HUES6 (cell line): ENCODE results near the gene RBM27.
"Not testable (repeated sequence)": the region's sequence is repeated elsewhere in the genome, so short reads cannot be mapped to it uniquely, and the experiment has no call there.

ENCODE experiments used
- H3K27ac ChIP-seq: 2 replicates; pipeline ENCODE4 v1.7.0; 2013; ENCODE audit warnings: low read depth, mild to moderate bottlenecking, low read length, inconsistent platforms
- H3K27me3 ChIP-seq: 2 replicates; pipeline ENCODE4 v1.6.1; 2013; ENCODE audit warnings: low read length; ENCODE audit not compliant: control insufficient read depth, insufficient read depth
- H3K36me3 ChIP-seq: 2 replicates; pipeline ENCODE4 v1.6.1; 2013; ENCODE audit warnings: low read length; ENCODE audit not compliant: control insufficient read depth, insufficient read depth
- H3K4me1 ChIP-seq: 2 replicates; pipeline ENCODE4 v1.6.1; 2013; ENCODE audit warnings: low read length; ENCODE audit not compliant: control insufficient read depth, insufficient read depth
- H3K4me3 ChIP-seq: 2 replicates; pipeline ENCODE4 v1.5.1; 2013; ENCODE audit warnings: low read depth, low read length
- H3K9ac ChIP-seq: one replicate; pipeline ENCODE4 v1.6.1; 2013; ENCODE audit warnings: mild to moderate bottlenecking, low read length
- H3K9me3 ChIP-seq: 2 replicates; pipeline ENCODE4 v1.6.1; 2013; ENCODE audit warnings: low read depth, low read length; ENCODE audit not compliant: control insufficient read depth, insufficient read depth

Gene RBM27

GRCh38 chr5:146203011-146203871, at the start of gene RBM27:
RBM27 (plus strand) TSS chr5:146203605; CDS start chr5:146203766, 161 bp downstream.
- H3K9ac ChIP-seq: peak within 1 kb of the TSS; percentile 88
- no peaks in the 10 kb centered on the region for H3K27me3 ChIP-seq
- H3K36me3 ChIP-seq: no peaks in the 10 kb centered on the region
- H3K4me3 ChIP-seq: peak within 1 kb of the TSS; percentile 92
- peak within 1 kb of the TSS; percentile 60 for H3K27ac ChIP-seq
- peaks cover 3% of the 10 kb centered on the region; the same call in 1 of the 2 replicates for H3K4me1 ChIP-seq
- no peaks in the 10 kb centered on the region for H3K9me3 ChIP-seq

GRCh38 chr5:146158255-146158654, 45.1 kb upstream of the RBM27 start:
- Histone ChIP-seq H3K9ac (no peak overlapping the region), H3K27ac (no peak overlapping the region), H3K27me3 (no peaks in the 10 kb centered on the region), H3K9me3 (no peaks in the 10 kb centered on the region), H3K4me3 (no peak overlapping the region), H3K4me1 (no peaks in the 10 kb centered on the region), H3K36me3 (peaks cover 98% of the 10 kb centered on the region)

- Histone ChIP-seq H3K27me3 (no peaks in the 10 kb centered on the region), H3K4me1 (no peaks in the 10 kb centered on the region), H3K9me3 (no peaks in the 10 kb centered on the region), H3K9ac (no peak overlapping the region), H3K27ac (no peak overlapping the region), H3K4me3 (no peak overlapping the region), H3K36me3 (peaks cover 94% of the 10 kb centered on the region)
Observed at GRCh38 chr5:146164382-146164781, 39.0 kb upstream of the RBM27 start.

GRCh38 chr5:146165460-146165859, 37.9 kb upstream of the RBM27 start:
- Histone ChIP-seq H3K9ac (no peak overlapping the region), H3K27me3 (no peaks in the 10 kb centered on the region), H3K27ac (no peak overlapping the region), H3K9me3 (no peaks in the 10 kb centered on the region), H3K4me1 (no peaks in the 10 kb centered on the region), H3K4me3 (no peak overlapping the region), H3K36me3 (peaks cover 94% of the 10 kb centered on the region)

GRCh38 chr5:146165903-146166302, 37.5 kb upstream of the RBM27 start:
- H3K27ac ChIP-seq: no peak overlapping the region
- no peaks in the 10 kb centered on the region for H3K27me3 ChIP-seq
- peaks cover 94% of the 10 kb centered on the region for H3K36me3 ChIP-seq
- no peaks in the 10 kb centered on the region for H3K4me1 ChIP-seq
- no peak overlapping the region for H3K9ac ChIP-seq
- no peak overlapping the region for H3K4me3 ChIP-seq
- no peaks in the 10 kb centered on the region for H3K9me3 ChIP-seq

GRCh38 chr5:146169076-146169475, 34.3 kb upstream of the RBM27 start:
- no peaks in the 10 kb centered on the region for H3K4me1 ChIP-seq
- H3K36me3 ChIP-seq: peaks cover 92% of the 10 kb centered on the region
- H3K9ac ChIP-seq: no peak overlapping the region
- H3K9me3 ChIP-seq: no peaks in the 10 kb centered on the region
- no peak overlapping the region for H3K4me3 ChIP-seq
- H3K27me3 ChIP-seq: no peaks in the 10 kb centered on the region
- no peak overlapping the region for H3K27ac ChIP-seq

GRCh38 chr5:146173049-146173448, 30.4 kb upstream of the RBM27 start:
- not testable (repeated sequence) for H3K4me3 ChIP-seq, H3K27ac ChIP-seq, H3K9ac ChIP-seq, H3K27me3 ChIP-seq, H3K9me3 ChIP-seq, H3K4me1 ChIP-seq
- peaks cover 87% of the 10 kb centered on the region for H3K36me3 ChIP-seq

GRCh38 chr5:146173597-146173996, 29.8 kb upstream of the RBM27 start:
- no peaks in the 10 kb centered on the region for H3K27me3 ChIP-seq
- no peak overlapping the region for H3K4me3 ChIP-seq
- H3K9me3 ChIP-seq: no peaks in the 10 kb centered on the region
- peaks cover 86% of the 10 kb centered on the region for H3K36me3 ChIP-seq
- no peak overlapping the region for H3K9ac ChIP-seq
- no peak overlapping the region for H3K27ac ChIP-seq
- no peaks in the 10 kb centered on the region for H3K4me1 ChIP-seq

GRCh38 chr5:146176805-146177204, 26.6 kb upstream of the RBM27 start:
- Histone ChIP-seq H3K36me3 (peaks cover 76% of the 10 kb centered on the region), H3K27me3 (no peaks in the 10 kb centered on the region), H3K9ac (no peak overlapping the region), H3K27ac (no peak overlapping the region), H3K4me3 (no peak overlapping the region), H3K9me3 (no peaks in the 10 kb centered on the region), H3K4me1 (peaks cover 3% of the 10 kb centered on the region; the same call in 1 of the 2 replicates)

GRCh38 chr5:146179696-146180095, 23.7 kb upstream of the RBM27 start:
- H3K36me3 ChIP-seq: peaks cover 53% of the 10 kb centered on the region
- H3K27ac ChIP-seq: no peak overlapping the region
- no peaks in the 10 kb centered on the region for H3K9me3 ChIP-seq
- H3K9ac ChIP-seq: no peak overlapping the region
- peaks cover 3% of the 10 kb centered on the region; the same call in 1 of the 2 replicates for H3K4me1 ChIP-seq
- no peak overlapping the region for H3K4me3 ChIP-seq
- H3K27me3 ChIP-seq: no peaks in the 10 kb centered on the region

GRCh38 chr5:146183403-146183802, 20.0 kb upstream of the RBM27 start:
- Histone ChIP-seq H3K4me3 (peak overlapping the region; percentile 77), H3K36me3 (peaks cover 24% of the 10 kb centered on the region), H3K27ac (peak overlapping the region; percentile 4; the same call in 1 of the 2 replicates), H3K9ac (peak overlapping the region; percentile 67)
- not testable (repeated sequence) for H3K9me3 ChIP-seq, H3K4me1 ChIP-seq, H3K27me3 ChIP-seq
